Neural progenitor cell (in vitro differentiated cells): Measurements from ENCODE around the gene RFPL3.

ENCODE experiments used
- CTCF ChIP-seq: fragments of 200-600 bp; sonication (generic); IDR thresholded peaks from 2 replicates; pipeline ENCODE4 v1.5.1; 2017; ENCODE audit warnings: antibody characterized with exemption, mild to moderate bottlenecking
- EZH2phosphoT487 ChIP-seq: fragments of 200-600 bp; sonication (generic); IDR thresholded peaks from 2 replicates; pipeline ENCODE4 v1.6.1; 2017; ENCODE audit warnings: antibody characterized with exemption

GRCh38 chr22:32342977-32343376, 14.7 kb upstream of the RFPL3 start:
- TF ChIP-seq EZH2phosphoT487 (no peak), CTCF (no peak)
